ENCODE results near the gene CNBP. TPM values are rescaled to one million over a fixed set of nuclear protein-coding genes. Genes with fewer than 3 reads are reported as not detected.
"Not testable (repeated sequence)": the region's sequence is repeated elsewhere in the genome, so short reads cannot be mapped to it uniquely, and the experiment has no call there.

CNBP gene
- total RNA-seq, 4 donors from 2014 or later = 329 to 533 (median 488) TPM

- Histone ChIP-seq H3K9me3 (no peaks in the 10 kb centered on the region), H3K27ac (peak overlapping the region in 2 of 4 donors; percentile 11 to 34), H3K36me3 (no peaks in the 10 kb centered on the region), H3K4me1 (peaks cover 0 to 37% (median 17%) of the 10 kb centered on the region in 4 donors), H3K4me3 (no peak overlapping the region), H3K27me3 (no peaks in the 10 kb centered on the region)
- DNase-seq (ENCODE audit: low spot score in 2 of 2) = peak in 1 of 2 donors; percentile 58
- WGBS, 2 donors = 59 to 63% methylated on average over 6 of the region's 6 CpGs
- TF ChIP-seq EP300 (IDR thresholded peaks at IDR 0.05) (peak in 1 of 2 donors; percentile 44), CTCF (IDR thresholded peaks at IDR 0.05) (no peak)
Observed at GRCh38 chr3:129226374-129226773, 42.7 kb upstream of the CNBP start.

GRCh38 chr3:129224984-129225393, 41.3 kb upstream of the CNBP start:
- Histone ChIP-seq H3K4me1 (peaks cover 0 to 37% (median 17%) of the 10 kb centered on the region in 4 donors), H3K27me3 (no peaks in the 10 kb centered on the region), H3K4me3 (peak overlapping the region in 1 of 4 donors; percentile 24), H3K27ac (peak overlapping the region in 3 of 4 donors; percentile 50 to 88 (median 76)), H3K36me3 (no peaks in the 10 kb centered on the region), H3K9me3 (no peaks in the 10 kb centered on the region)
- 6 to 10% methylated on average over 9 of the region's 9 CpGs for WGBS, 2 donors
- TF ChIP-seq EP300 (IDR thresholded peaks at IDR 0.05) = peak; percentile 45 to 87
- TF ChIP-seq POLR2A (IDR thresholded peaks at IDR 0.05) = no peak
- DNase-seq (ENCODE audit: low spot score in 2 of 2) = peak; percentile 19 to 59

GRCh38 chr3:129224387-129224786, 40.7 kb upstream of the CNBP start:
- WGBS, 2 donors = 73 to 79% methylated on average over 1 of the region's 1 CpG
- H3K4me3 ChIP-seq; H3K36me3 ChIP-seq; H3K27me3 ChIP-seq; DNase-seq (ENCODE audit: low spot score in 2 of 2); H3K9me3 ChIP-seq: not testable (repeated sequence)
- peaks cover 0 to 37% (median 15%) of the 10 kb centered on the region in 4 donors for H3K4me1 ChIP-seq
- peak overlapping the region in 3 of 4 donors; percentile 50 to 88 (median 76) for H3K27ac ChIP-seq

GRCh38 chr3:129218742-129219141, 35.0 kb upstream of the CNBP start:
- Histone ChIP-seq H3K9me3 (no peaks in the 10 kb centered on the region), H3K4me1 (no peaks in the 10 kb centered on the region), H3K4me3 (no peak overlapping the region), H3K36me3 (no peaks in the 10 kb centered on the region), H3K27ac (no peak overlapping the region), H3K27me3 (no peaks in the 10 kb centered on the region)
- DNase-seq (ENCODE audit: low spot score in 2 of 2) = no peak
- TF ChIP-seq CTCF (IDR thresholded peaks at IDR 0.05) = no peak
- WGBS, 2 donors = 89 to 92% methylated on average over 2 of the region's 2 CpGs

GRCh38 chr3:129213238-129213637, 29.5 kb upstream of the CNBP start:
- Histone ChIP-seq H3K27me3 (no peaks in the 10 kb centered on the region), H3K4me3 (no peak overlapping the region), H3K36me3 (no peaks in the 10 kb centered on the region), H3K4me1 (peaks cover 0 to 9% (median 7%) of the 10 kb centered on the region in 4 donors), H3K27ac (no peak overlapping the region), H3K9me3 (no peaks in the 10 kb centered on the region)
- no peak for DNase-seq (ENCODE audit: low spot score in 2 of 2)
- 95 to 96% methylated on average over 5 of the region's 5 CpGs for WGBS, 2 donors
- TF ChIP-seq CTCF (IDR thresholded peaks at IDR 0.05) (no peak), POLR2A (IDR thresholded peaks at IDR 0.05) (no peak), EP300 (IDR thresholded peaks at IDR 0.05) (no peak)

GRCh38 chr3:129211772-129212171, 28.1 kb upstream of the CNBP start:
- H3K4me1 ChIP-seq = peaks cover 0 to 9% (median 7%) of the 10 kb centered on the region in 4 donors
- no peak for TF ChIP-seq POLR2A (IDR thresholded peaks at IDR 0.05)
- TF ChIP-seq EP300 (IDR thresholded peaks at IDR 0.05) = no peak
- no peak for TF ChIP-seq CTCF (IDR thresholded peaks at IDR 0.05)
- 19 to 24% methylated on average over 6 of the region's 6 CpGs for WGBS, 2 donors
- no peaks in the 10 kb centered on the region for H3K36me3 ChIP-seq
- peak in 1 of 2 donors; percentile 32 for DNase-seq (ENCODE audit: low spot score in 2 of 2)
- no peaks in the 10 kb centered on the region for H3K9me3 ChIP-seq
- no peak overlapping the region for H3K4me3 ChIP-seq
- no peaks in the 10 kb centered on the region for H3K27me3 ChIP-seq
- peak overlapping the region in 1 of 4 donors; percentile 40 for H3K27ac ChIP-seq

All from tibial nerve (tissue), 4 donors.